ENCODE data around the gene NEO1.

The NEO1 gene

DNA sequence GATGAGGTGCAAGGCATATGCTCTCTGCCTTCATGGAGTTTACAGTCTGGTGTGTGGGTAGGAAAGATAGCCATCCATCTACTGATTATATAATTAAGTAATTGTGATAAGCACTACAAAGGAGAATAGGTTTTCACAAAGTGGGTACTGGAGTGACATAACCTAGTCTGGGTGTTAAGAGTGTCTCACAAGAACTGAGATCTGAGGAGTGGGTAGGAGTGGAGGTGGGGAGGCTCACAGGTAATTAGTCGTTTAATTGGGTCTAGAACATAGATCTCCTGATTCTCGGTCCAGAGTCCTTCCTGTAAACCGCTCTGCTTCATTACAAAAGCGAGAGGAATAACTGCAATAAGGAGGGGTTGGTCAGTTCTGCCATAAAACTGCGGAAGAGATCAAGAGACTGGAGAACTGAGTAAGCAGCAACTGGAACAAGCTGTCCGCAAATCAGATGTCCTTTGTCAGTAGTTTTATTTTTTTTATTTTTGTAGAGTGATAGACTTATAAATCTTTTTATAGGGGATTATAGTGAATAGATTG, 2.2 kb downstream of the NEO1 start:
- DNase-seq (ENCODE audit: low spot score): no peak
- TF ChIP-seq, protein P1, sequence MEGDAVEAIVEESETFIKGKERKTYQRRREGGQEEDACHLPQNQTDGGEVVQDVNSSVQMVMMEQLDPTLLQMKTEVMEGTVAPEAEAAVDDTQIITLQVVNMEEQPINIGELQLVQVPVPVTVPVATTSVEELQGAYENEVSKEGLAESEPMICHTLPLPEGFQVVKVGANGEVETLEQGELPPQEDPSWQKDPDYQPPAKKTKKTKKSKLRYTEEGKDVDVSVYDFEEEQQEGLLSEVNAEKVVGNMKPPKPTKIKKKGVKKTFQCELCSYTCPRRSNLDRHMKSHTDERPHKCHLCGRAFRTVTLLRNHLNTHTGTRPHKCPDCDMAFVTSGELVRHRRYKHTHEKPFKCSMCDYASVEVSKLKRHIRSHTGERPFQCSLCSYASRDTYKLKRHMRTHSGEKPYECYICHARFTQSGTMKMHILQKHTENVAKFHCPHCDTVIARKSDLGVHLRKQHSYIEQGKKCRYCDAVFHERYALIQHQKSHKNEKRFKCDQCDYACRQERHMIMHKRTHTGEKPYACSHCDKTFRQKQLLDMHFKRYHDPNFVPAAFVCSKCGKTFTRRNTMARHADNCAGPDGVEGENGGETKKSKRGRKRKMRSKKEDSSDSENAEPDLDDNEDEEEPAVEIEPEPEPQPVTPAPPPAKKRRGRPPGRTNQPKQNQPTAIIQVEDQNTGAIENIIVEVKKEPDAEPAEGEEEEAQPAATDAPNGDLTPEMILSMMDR (IDR thresholded peaks at IDR 0.05; ENCODE audit: extremely low read depth, missing control alignments): no peak

DNA sequence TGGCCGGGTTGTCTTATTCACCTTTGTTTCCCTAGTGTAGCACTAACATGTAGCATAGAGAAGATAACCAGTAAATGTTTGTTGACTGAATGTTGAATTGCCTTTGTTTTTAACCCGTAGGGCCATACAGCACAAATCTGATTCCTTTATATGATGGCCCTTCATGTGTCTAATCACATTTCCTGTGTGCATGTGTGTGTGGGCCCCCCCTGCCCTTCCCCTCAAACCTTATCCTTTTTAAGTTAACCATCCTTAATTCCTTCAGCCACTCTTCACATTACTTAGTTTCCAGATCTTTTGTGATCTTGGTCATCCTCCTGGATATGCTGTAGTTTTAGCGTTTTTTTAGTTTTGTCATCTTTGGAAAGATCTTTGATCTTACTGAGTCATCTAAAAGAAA, 4.2 kb downstream of the NEO1 start:
- TF ChIP-seq, protein P1 (IDR thresholded peaks at IDR 0.05; ENCODE audit: extremely low read depth, missing control alignments): no peak
- no peak for DNase-seq (ENCODE audit: low spot score)

DNA sequence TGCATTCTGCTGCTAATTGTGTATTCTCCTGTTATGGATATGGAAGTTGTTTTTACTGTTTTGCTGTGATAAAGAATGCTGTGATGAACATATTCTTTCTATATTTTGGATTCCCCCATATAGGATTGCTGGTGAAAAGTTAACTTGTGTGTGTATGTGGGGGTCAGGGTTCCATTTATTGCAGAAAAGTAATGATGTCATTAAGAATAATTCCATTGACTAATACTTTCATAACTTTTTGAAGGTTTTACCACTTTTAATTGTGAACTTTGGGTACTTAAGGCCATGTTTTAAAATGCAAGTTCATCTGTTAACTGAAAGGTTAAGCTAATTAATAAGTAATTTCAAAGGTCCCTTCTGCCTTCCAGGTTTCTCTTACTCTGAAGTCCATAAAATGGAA, 6.2 kb downstream of the NEO1 start:
- DNase-seq (ENCODE audit: low spot score): no peak
- TF ChIP-seq, protein P1 (IDR thresholded peaks at IDR 0.05; ENCODE audit: extremely low read depth, missing control alignments): no peak

DNA sequence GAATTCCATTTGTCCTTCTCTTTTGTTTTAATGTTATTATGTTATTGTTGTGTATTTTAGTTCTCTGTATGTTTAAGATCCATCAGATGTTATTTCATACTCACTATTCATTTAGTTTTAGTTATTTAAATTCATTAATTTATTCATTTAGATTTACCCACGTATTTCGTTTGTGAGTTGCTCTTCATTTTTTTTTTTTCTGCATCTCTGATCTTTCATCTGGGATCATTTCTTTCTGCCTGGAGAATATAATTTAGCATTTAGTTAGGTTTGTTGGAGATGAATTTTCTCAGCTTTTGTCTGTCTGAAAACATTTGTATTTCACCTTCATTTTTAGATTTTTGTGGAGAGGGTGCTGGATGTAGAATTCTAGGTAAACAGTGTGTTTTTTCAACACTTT, 12.9 kb downstream of the NEO1 start:
- TF ChIP-seq, protein P1 (IDR thresholded peaks at IDR 0.05; ENCODE audit: extremely low read depth, missing control alignments): no peak
- DNase-seq (ENCODE audit: low spot score): no peak

DNA sequence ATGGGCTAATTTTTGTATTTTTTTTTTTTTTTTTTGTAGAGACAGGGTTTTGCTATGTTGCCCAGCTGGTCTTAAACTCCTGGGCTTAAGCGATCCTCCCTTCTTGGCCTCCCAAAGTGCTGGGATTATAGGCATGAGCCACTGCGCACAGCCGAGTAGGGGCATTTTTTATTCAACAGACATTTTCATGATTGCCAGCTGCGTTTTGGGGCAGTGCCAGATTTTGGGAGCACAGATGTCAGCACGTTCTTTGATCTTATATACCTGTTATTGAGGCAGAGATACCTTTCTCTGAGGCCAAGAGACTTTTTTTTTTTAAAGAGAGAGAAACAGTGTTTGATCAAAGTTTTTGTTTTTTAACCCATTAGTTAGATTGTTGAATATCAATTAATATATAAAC, 16.8 kb downstream of the NEO1 start:
- no peak for DNase-seq (ENCODE audit: low spot score)
- TF ChIP-seq, protein P1 (IDR thresholded peaks at IDR 0.05; ENCODE audit: extremely low read depth, missing control alignments): no peak

DNA sequence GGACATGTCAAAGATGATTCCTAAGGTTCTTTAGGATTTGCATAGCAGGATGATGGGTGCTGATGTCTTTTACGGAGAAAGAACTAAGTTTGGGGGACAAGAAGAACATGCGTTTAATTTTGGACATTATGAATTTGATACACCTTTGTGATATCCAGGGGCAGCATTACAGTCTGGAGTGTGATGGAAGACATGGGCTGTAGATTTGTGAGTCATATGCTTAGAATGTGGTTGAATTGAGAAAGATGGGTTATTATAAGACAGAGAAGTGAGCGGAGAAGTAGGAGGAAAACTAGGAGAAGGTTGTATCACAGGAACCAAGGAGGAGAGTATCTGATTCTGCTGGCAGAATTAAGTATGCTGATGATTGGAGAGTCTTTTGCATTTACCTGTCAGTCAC, 20.6 kb downstream of the NEO1 start:
- no peak for DNase-seq (ENCODE audit: low spot score)
- TF ChIP-seq, protein P1 (IDR thresholded peaks at IDR 0.05; ENCODE audit: extremely low read depth, missing control alignments): no peak

DNA sequence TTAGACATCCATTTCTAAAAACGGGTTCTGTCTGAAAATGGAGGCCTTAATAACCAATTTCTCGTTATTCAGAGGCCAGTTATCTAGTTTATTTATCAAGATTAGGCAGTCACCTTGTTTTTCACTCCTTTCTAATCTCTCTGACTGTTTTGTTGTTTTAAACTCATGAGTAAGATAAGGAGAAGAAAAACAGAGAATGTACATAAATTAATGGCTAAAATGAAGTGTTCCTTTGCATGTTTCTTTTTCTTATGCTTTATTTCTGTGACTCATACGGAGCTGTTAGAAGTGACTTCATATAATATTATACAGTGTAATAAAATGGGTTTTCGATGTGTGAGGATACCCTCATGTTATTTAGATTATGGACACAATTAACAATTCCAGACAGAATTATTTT, 22.0 kb downstream of the NEO1 start:
- TF ChIP-seq, protein P1 (IDR thresholded peaks at IDR 0.05; ENCODE audit: extremely low read depth, missing control alignments): no peak
- no peak for DNase-seq (ENCODE audit: low spot score)

Measured in GM20000 (cell line).